HepG2 (cell line): ENCODE results near the gene SLC9A8. TPM values are rescaled to one million over a fixed set of nuclear protein-coding genes. Genes with fewer than 3 reads are reported as not detected.

ENCODE experiments used
- AGO1 ChIP-seq: fragments of 200-400 bp; formaldehyde crosslinking; IDR thresholded peaks from 2 replicates; pipeline ENCODE4 v1.6.1; 2017; ENCODE audit warnings: mild to moderate bottlenecking, low read depth, low read length, moderate library complexity; ENCODE audit not compliant: poor library complexity, severe bottlenecking
- ATF4 ChIP-seq, 2 experiments: fragments of 450-650 bp in 1 of 2; sonication (generic) in 1 of 2; formaldehyde crosslinking; IDR thresholded peaks; 2 replicates each; pipeline versions ENCODE4 v1.5.0 to v1.8.0; 2020 to 2022; ENCODE audit warnings: mild to moderate bottlenecking in 1 of 2, missing genetic modification reagents in 1 of 2
- CHD2 ChIP-seq: IDR thresholded peaks from 2 replicates; pipeline ENCODE4 v1.6.1; 2011; ENCODE audit warnings: low read depth, low read length, improper control_type of control experiment
- DR1 ChIP-seq: sonication (generic); formaldehyde crosslinking; IDR thresholded peaks from 2 replicates; pipeline ENCODE4 v1.8.0; 2021; ENCODE audit warnings: mild to moderate bottlenecking, missing genetic modification reagents, inconsistent platforms
- ETV5 ChIP-seq: IDR thresholded peaks from 2 replicates; pipeline ENCODE4 v1.6.1; 2018; ENCODE audit warnings: missing biosample characterization, missing genetic modification reagents, inconsistent platforms, borderline replicate concordance
- HMG20A ChIP-seq: IDR thresholded peaks from 2 replicates; pipeline ENCODE4 v1.6.1; 2016; ENCODE audit warnings: borderline replicate concordance
- ISX ChIP-seq: sonication (generic); formaldehyde crosslinking; conservative IDR thresholded peaks from 2 replicates; pipeline ENCODE4 v1.5.0; 2020; ENCODE audit warnings: missing genetic modification reagents
- MBD4 ChIP-seq: IDR thresholded peaks from 2 replicates; pipeline ENCODE4 v1.6.1; 2012; ENCODE audit warnings: low read length, inconsistent platforms, borderline replicate concordance
- SAP130 ChIP-seq: IDR thresholded peaks from 2 replicates; pipeline ENCODE4 v1.6.1; 2016; ENCODE audit warnings: low read depth
- TEAD2 ChIP-seq: sonication (generic); formaldehyde crosslinking; IDR thresholded peaks from 2 replicates; pipeline ENCODE4 v1.9.0; 2021; ENCODE audit warnings: missing genetic modification reagents
- THRA ChIP-seq: sonication (generic); formaldehyde crosslinking; IDR thresholded peaks from 2 replicates; pipeline ENCODE4 v1.4.0; 2020; ENCODE audit warnings: missing genetic modification reagents, borderline replicate concordance
- THYN1 ChIP-seq: sonication (generic); formaldehyde crosslinking; IDR thresholded peaks from 2 replicates; pipeline ENCODE4 v1.8.1; 2023; ENCODE audit warnings: low read depth, mild to moderate bottlenecking, moderate library complexity, missing genetic modification reagents, borderline replicate concordance
- WIZ ChIP-seq: sonication (generic); formaldehyde crosslinking; IDR thresholded peaks from 2 replicates; pipeline ENCODE4 v1.5.1; 2020; ENCODE audit warnings: mild to moderate bottlenecking, missing genetic modification reagents
- ZBTB38 ChIP-seq: sonication (generic); formaldehyde crosslinking; IDR thresholded peaks from 2 replicates; pipeline ENCODE4 v1.5.1; 2020; ENCODE audit warnings: mild to moderate bottlenecking, missing genetic modification reagents
- ZNF124 ChIP-seq: sonication (generic); formaldehyde crosslinking; IDR thresholded peaks from 2 replicates; pipeline ENCODE4 v1.4.0; 2020; ENCODE audit warnings: missing genetic modification reagents
- ZNF362 ChIP-seq: sonication (generic); formaldehyde crosslinking; IDR thresholded peaks from 2 replicates; pipeline ENCODE4 v1.4.0; 2020; ENCODE audit warnings: missing genetic modification reagents, mild to moderate bottlenecking, borderline replicate concordance
- ZNF773 ChIP-seq: sonication (generic); formaldehyde crosslinking; IDR thresholded peaks from 2 replicates; pipeline ENCODE4 v1.4.0; 2020; ENCODE audit warnings: missing genetic modification reagents, borderline replicate concordance
- ZSCAN29 ChIP-seq: sonication (generic); formaldehyde crosslinking; conservative IDR thresholded peaks from 2 replicates; pipeline ENCODE4 v1.4.0; 2020; ENCODE audit warnings: mild to moderate bottlenecking, missing genetic modification reagents
- polyA plus RNA-seq, 8 experiments: library from polyadenylated mRNA; depleted of rRNA in 3 of 8; stranded (reverse) in 7 of 8; unstranded in 1 of 8; fragments of >200 nt; fragmentation: Illumina TruSeq in 4 of 8; extraction: Trizol in 4 of 8; gene quantifications; 2 replicates each; pipeline versions ENCODE4 v1.2.1 to v1.2.3, GENCODE V29; 2011 to 2016; ENCODE audit warnings: low read depth in 4 of 8, missing spikeins in 1 of 8, mixed read lengths in 1 of 8; ENCODE audit not compliant: insufficient read depth in 1 of 8
- total RNA-seq, 5 experiments: library from RNA; depleted of rRNA; stranded (reverse); fragments of >200 nt; fragmentation: Illumina TruSeq; extraction: Trizol; gene quantifications; 2 replicates each; pipeline ENCODE4 v1.2.3, GENCODE V29; 2016; ENCODE audit warnings: low read depth in 1 of 5
- TF ChIP-seq, protein P1 (sequence below): IDR thresholded peaks from 2 replicates; pipeline ENCODE4 v1.6.1; 2012; ENCODE audit warnings: low read depth, low read length, improper control_type of control experiment
- TF ChIP-seq, protein P2 (sequence below): sonication (generic); formaldehyde crosslinking; IDR thresholded peaks from 2 replicates; pipeline ENCODE4 v1.5.1; 2020; ENCODE audit warnings: mild to moderate bottlenecking, moderate library complexity, missing genetic modification reagents
- TF ChIP-seq, protein P3 (sequence below): IDR thresholded peaks from 2 replicates; pipeline ENCODE4 v1.6.1; 2016; ENCODE audit warnings: control low read depth

Gene SLC9A8
- total and polyA plus RNA-seq, 2 of the 13 experiments (the other 11 are each of a cell fraction or from before 2014, with no cell fraction given), result 4.1 to 7.4 TPM

GRCh38 chr20:49768204-49769047 lies 44.2 kb upstream of the SLC9A8 start (continued):
- TF ChIP-seq DR1 (CRISPR knock-in tag) (peak; percentile 60; the same call in 1 of the 2 replicates), MBD4 (peak; percentile 95), ISX (CRISPR knock-in tag) (no peak), ZSCAN29 (peak; percentile 98), THRA (CRISPR knock-in tag) (peak; percentile 97), SAP130 (CRISPR knock-in tag) (peak; percentile 98), TEAD2 (CRISPR knock-in tag) (no peak), CHD2 (peak; percentile 36; the same call in 1 of the 2 replicates), AGO1 (no peak), HMG20A (CRISPR knock-in tag) (peak; percentile 100), ZNF124 (CRISPR knock-in tag) (peak; percentile 99), WIZ (CRISPR knock-in tag) (peak; percentile 48; the same call in 1 of the 2 replicates), ZNF773 (no peak), THYN1 (CRISPR knock-in tag) (no peak), ZNF362 (peak; percentile 85), ETV5 (CRISPR knock-in tag) (peak; percentile 97), ZBTB38 (peak; percentile 75; the same call in 1 of the 2 replicates), ATF4 (CRISPR knock-in tag; IDR thresholded peaks at IDR 0.05) (peak in 1 of 2 experiments; percentile 90; a peak in 2 of 4 replicates)
- TF ChIP-seq, protein P1, sequence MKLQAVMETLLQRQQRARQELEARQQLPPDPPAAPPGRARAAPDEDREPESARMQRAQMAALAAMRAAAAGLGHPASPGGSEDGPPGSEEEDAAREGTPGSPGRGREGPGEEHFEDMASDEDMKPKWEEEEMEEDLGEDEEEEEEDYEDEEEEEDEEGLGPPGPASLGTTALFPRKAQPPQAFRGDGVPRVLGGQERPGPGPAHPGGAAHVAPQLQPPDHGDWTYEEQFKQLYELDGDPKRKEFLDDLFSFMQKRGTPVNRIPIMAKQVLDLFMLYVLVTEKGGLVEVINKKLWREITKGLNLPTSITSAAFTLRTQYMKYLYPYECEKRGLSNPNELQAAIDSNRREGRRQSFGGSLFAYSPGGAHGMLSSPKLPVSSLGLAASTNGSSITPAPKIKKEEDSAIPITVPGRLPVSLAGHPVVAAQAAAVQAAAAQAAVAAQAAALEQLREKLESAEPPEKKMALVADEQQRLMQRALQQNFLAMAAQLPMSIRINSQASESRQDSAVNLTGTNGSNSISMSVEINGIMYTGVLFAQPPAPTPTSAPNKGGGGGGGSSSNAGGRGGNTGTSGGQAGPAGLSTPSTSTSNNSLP, result peak; percentile 93
- TF ChIP-seq, protein P2, sequence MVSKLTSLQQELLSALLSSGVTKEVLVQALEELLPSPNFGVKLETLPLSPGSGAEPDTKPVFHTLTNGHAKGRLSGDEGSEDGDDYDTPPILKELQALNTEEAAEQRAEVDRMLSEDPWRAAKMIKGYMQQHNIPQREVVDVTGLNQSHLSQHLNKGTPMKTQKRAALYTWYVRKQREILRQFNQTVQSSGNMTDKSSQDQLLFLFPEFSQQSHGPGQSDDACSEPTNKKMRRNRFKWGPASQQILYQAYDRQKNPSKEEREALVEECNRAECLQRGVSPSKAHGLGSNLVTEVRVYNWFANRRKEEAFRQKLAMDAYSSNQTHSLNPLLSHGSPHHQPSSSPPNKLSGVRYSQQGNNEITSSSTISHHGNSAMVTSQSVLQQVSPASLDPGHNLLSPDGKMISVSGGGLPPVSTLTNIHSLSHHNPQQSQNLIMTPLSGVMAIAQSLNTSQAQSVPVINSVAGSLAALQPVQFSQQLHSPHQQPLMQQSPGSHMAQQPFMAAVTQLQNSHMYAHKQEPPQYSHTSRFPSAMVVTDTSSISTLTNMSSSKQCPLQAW (CRISPR knock-in tag), result peak; percentile 99
- TF ChIP-seq, protein P3, sequence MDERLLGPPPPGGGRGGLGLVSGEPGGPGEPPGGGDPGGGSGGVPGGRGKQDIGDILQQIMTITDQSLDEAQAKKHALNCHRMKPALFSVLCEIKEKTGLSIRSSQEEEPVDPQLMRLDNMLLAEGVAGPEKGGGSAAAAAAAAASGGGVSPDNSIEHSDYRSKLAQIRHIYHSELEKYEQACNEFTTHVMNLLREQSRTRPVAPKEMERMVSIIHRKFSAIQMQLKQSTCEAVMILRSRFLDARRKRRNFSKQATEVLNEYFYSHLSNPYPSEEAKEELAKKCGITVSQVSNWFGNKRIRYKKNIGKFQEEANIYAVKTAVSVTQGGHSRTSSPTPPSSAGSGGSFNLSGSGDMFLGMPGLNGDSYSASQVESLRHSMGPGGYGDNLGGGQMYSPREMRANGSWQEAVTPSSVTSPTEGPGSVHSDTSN, result peak; percentile 50; the same call in 1 of the 2 replicates
